HPDE6-E6E7 (cell line): ENCODE measurements around the gene TAC1.
"Not testable (repeated sequence)": the region's sequence is repeated elsewhere in the genome, so short reads cannot be mapped to it uniquely, and the experiment has no call there.

ENCODE experiments used
- DNase-seq: peaks from one replicate; pipeline ENCODE4 v3.0.0; 2011; ENCODE audit warnings: missing footprints; ENCODE audit errors: extremely low spot score

Gene TAC1, protein sequence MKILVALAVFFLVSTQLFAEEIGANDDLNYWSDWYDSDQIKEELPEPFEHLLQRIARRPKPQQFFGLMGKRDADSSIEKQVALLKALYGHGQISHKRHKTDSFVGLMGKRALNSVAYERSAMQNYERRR

DNA sequence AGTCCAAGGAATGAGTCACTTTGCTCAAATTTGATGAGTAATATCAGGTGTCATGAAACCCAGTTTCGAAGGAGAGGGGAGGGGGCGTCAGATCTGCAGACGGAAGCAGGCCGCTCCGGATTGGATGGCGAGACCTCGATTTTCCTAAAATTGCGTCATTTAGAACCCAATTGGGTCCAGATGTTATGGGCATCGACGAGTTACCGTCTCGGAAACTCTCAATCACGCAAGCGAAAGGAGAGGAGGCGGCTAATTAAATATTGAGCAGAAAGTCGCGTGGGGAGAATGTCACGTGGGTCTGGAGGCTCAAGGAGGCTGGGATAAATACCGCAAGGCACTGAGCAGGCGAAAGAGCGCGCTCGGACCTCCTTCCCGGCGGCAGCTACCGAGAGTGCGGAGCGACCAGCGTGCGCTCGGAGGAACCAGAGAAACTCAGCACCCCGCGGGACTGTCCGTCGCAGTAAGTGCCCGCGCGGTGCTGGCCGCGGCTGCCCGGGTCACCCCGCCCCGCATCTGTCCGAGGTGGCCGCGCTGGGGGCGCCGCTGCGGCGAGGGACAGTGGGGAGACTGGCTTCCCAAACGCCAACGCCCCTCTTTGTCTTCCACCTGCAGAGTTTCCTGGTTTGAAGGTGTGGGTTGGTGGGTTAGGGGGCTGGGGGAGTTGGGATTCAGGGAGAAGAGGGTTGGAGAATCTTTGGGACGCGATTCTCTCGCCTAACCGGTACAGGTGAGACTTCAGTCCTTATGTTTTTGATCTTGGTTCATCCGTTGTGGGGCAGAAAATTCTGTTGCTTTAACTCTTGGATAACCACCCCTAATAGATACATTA lies at the start of gene TAC1:
TSS of gene TAC1 (plus strand) at position 351 of the 829 bp plus-strand sequence. CDS start 527 bp downstream, outside the sequence.
- DNase-seq, result no peak

DNA sequence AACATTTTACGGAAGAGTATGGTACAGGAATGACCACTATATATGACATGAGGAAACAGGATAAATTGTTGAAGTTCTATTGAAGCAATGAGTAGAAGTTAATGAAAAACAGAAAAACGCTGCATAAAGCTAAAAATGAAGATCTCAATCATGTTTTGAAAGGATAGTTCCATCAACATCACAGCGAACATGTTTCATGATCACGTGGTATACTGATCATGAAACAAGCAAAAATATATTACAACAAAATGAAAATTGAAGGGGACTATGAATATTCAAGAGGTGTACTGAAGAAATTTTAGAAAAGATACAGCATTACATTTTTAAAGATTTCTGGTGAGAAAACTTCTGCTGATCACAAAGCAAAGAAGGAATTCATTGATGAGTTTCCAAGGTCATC lies 45.9 kb upstream of the TAC1 start:
- no peak for DNase-seq

DNA sequence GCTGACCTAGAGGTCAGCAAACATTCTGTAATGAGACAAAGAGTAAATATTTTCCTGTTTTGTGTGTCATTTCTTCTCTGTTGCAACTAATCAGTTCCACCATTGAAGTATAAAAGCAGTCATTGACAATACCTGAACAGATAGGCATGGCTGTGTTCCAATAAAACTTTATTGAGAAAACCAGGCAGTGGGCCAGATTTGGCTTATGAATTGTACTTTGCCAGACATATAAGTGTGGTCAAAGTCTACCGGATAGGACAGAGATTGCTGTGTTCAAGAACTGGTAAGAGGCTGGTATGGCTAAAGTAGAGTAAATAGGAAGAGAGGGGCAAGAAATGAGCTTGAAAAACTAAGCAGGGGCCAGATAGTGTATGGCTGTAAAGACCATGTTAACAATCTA lies 38.3 kb upstream of the TAC1 start:
- no peak for DNase-seq

DNA sequence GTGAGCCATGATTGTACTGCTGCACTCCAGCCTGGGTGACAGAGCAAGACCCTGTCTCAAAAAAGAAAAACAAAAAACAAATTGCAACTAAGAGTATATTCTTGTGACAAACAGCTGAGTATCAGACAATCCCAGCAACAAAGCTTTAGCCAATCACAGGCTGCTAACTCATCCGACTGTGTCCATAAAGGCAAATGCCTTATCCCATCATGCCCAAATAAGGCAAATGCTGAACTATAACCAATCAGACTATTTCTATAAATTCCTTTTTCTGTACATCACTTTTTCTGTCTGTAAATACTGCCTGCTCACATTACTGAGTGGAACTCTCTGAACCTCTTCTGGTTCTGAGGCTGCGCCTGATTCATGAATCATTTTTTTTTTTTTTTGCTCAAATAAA lies 37.5 kb upstream of the TAC1 start:
- no peak for DNase-seq

DNA sequence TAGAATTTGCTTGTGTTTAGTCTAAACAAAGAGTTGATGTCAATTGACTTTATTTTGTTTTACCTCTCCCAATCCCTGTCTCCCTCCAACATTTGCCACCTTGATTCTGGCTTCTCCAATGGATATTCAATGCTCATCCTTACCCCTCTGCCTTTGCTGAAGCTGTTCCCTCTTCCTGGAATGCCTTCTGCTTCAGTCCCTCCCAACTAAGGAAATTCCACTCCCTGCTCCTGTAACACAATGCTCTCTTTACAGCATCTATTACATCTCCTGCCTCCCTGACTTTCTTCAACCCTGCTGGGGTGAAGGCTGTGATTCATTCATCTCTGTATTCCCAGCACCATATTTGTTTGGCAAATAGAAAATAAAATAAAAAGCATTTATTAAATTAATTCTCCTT lies 34.5 kb upstream of the TAC1 start:
- no peak for DNase-seq

DNA sequence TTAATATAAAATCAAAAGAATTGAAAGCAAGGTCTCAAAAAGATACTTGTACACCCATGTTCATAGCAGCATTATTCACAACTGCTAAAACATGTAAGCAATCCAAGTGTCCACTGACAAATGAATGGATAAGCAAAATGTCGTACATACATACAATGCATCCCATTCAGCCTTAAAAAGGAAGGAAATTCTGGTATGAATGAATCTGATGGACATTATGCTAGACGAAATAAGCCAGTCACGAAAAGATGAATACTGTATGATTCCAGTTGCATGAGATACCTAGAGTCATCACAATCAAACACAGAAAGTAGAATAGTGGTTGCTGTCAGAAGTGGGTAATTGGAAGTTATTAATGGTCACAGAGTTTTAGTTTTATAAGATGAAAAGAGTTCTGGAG lies 9.5 kb upstream of the TAC1 start:
- DNase-seq, result no peak

DNA sequence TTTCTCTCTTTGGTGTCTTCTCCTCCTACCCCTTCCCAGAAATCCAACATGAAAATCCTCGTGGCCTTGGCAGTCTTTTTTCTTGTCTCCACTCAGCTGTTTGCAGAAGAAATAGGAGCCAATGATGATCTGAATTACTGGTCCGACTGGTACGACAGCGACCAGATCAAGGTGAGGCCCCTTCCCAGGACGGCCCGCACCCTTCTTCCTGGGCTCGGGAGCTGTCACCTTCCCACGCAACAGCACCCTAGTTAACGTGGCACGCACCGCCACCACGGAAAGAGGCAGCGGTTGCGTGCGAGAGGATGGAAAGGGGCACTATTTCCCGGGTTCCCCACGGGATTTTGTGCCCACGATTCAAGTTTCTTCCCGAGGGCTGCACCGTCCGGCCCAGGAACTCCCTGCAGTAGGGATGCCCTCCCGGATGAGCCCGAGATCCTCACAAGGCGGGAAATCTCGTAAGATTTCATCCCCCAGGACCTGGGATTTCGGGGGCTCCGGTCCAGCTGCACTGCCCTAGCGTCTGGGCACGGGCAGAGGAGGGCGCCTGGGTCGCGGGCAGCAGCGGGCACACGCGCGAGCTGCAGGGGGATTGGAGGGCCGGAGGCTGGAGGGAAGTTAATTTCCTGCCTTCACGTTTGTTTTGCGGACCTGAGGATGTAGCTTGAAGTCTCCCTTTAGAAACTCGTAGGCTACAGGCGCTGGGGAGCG lies 834 bp downstream of the TAC1 start:
- DNase-seq, result no peak

DNA sequence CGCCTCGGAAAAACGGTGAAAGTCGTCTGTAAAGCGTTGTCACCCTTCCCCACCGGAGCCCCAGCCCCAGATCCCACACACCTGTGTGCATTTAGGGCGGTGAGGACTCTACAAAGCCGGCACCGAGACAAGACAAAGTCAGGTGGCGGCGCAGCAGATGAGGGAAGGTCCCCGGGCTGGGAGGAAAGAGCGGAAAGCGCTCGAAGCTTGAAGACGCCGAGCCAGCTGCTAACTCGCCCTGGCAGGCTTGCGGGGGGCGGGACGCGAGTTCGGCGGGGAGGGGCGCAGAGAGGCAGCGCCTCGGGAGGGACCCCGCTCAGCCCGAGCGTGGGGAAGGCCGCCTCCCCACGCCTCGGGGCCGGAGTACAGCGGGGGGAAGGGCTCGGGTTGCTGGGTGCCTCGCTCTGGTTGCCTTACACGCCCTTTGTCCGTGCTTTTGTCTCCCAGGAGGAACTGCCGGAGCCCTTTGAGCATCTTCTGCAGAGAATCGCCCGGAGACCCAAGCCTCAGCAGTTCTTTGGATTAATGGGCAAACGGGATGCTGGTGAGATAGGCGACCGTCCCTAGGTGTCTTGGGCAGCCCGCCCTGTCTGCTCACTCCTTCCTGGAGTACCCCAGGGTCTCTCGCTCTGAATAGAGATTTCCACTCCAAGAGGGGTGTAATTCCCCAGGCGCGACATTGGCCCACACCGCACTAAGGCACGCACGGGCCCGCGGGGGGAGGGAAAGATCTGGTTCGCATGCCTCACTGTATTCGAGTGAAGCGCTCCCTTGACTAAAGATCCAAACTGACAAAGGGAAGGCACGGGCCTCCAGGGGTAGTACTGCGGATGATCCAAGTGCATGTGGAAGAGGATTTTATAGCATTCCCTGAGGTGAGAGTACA lies 1.6 kb downstream of the TAC1 start:
- no peak for DNase-seq

DNA sequence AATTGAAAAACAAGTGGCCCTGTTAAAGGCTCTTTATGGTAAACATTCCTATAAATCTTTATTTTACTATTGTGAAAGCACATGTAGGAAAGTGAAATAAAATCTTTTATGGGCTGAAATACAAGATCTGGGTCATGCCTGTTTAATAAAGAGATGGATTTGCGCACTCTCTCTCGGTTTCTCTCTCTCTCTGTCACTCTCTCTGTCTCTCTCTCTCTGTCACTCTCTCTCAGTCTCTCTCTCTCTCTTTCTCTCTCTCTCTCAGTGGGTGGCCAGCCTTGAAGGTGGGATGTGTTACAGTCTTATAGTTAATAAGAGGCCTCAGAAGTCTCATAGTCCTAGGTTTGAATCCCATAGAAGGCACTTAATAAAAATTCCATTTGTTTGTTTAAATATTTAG lies 2.4 kb downstream of the TAC1 start:
- no peak for DNase-seq

DNA sequence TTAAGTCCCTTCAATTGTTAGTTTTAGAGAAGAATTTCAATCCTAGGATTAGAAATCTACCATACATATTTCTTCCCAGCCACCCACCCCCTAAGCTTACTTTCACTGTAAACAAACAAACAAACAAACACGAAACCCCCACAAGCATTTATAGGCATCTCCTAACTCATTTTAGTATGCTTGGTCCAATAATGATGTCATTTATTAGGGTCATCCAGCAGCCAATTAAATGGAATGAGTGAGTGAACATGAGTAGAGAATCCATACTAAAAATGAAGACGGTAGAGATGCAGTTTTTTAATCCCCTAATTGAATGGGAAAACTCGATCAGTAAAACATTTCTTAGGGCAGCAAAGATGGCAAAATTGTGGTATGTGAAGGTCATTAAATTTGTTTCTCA lies 3.2 kb downstream of the TAC1 start:
- DNase-seq, result no peak

DNA sequence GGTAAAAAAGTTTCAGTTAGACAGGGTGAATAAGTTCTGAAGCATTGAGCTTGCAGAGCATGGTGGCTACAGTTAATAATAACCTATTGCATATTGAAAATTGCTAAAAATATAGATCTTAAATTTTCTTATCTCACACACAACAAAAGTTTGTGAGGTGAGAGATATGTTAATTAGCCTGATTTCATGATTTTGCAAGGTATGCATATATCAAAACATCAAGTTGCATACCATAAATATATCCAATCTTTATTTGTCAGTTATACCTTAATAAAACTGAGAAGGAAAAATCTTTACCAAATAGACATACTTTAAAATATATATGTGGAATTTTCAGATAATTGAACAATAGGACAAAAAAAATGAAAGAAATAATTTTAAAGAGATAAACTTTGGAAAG lies 16.6 kb downstream of the TAC1 start:
- DNase-seq, result no peak

DNA sequence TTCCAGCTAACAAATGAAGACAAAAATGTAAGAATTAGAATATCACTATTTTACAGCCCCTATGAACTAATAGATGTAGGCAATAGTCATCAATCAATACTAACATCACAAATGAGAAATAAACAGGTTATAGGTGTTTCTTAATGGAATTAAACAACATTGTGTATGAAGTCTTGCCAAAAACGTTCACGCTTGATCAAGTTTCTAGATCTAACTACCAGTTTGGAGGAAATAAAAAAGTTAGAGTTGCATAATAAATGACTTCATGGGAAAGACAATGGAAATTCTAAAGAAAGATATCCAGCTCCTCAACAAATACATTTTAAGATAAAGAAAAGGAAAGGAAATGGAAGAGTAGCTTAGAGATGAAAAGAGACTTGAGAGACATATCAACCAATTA lies 19.7 kb downstream of the TAC1 start:
- DNase-seq, result no peak

DNA sequence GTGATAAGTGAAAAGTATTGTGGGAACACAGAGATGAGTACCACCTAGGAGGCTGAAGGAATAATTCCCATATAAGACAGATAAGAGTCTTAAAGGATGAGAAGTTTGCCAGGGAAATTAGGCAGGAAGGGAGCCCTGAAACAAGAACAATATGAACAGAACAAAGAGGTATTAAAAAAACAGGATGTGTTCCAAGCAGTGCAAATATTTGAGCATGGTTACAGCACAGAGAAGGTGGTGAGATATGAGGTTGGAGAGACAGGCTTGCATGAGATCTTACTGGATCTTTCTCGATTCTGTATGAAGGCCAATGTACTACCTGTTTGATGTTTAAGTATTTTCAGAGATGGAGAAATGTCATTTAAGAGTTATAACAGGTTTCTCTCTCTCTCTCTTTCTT lies 20.3 kb downstream of the TAC1 start:
- no peak for DNase-seq

DNA sequence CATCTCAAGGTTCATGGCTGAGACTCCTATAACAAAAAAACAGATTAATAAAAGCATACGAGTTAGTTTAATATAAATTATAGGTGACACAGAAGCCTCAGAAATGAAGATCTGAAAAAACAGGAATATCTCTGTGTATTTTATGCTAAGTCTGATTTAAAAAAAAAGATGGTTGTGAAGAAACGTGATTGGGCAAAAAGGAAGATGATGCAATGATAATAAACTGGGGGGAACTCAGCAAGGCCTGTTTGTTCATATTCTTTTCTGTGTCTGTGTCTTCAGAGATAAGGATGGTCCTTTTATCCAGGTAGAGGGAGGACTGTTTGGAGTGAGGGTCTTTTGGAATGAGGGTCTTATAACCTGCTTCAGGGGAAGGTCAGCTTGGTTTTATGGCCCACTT lies 25.9 kb downstream of the TAC1 start:
- no peak for DNase-seq

DNA sequence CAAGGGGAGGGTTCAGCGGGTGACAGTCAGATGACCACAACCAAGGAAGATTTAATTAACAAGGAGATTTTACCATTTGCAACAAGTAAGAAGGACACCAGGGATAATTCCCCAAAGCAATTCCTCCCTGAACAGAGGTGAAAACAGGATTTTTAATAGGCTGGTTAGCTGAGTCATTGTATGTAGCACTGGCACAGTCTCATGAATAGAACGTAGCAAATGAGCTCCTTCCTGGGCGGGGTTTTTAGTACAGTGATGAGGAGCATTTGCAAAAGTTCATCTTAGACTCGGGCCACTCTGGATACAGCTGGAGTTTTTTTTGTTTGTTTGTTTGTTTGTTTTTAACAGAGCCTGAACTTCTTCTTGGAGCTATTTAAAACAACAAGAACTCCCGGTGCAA lies 39.0 kb downstream of the TAC1 start:
- no peak for DNase-seq

DNA sequence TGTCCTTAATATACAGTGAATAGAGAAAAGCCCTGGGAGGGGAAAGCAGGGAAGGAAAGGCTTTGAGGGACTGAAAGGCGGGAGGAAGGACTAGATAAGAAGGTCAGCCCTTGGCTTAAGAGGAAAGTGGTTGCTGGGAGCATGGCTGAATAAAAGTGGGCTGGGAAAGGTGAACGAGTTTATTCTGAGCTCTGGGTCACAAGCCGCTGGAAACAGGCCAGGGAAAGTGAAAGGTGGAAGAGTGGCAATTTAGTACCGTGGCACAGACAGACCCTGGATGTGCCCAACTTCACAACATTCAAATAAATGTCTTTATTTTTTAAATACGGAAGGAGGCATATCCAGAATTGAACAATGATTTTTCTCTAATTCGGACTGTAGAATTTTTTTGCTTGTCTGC lies 39.7 kb downstream of the TAC1 start:
- no peak for DNase-seq

DNA sequence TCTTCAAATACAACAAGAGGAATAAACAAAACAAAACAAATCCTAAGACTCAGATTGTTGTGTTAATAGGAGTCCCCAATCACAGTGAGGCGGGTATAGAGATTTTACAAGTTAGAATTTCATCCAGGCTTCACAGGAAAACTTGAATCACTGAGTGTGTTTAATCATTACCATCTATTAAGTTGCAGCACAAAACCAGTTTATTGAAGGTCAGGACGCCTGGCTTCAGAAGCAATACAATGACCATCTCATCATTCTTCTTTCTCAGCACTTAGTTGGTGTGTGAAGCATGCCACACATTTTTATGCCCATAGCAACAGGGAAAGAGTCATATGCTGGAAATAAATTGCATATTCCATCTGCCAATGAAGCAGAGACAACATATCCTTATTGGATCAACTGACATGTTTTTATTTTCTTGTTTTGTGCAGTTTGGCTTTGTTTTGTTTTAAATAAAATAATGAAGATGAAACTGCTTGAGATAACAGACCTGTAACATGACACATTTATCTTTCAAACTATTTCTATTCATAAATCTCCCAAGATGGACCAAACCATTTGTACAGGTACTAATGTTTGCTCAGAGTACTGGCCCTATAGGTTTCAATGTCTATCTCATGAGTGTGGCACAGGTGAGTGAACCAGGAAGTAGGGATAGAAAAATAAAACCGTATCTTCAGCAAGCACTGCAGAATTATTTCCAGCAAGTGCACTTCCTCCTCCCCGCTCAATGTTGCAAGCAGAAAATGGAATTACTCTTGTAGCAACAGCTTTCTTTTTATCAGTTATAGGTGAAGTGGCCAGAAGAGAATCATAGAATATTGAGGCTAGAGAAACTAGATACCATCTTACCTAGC lies 40.4 kb downstream of the TAC1 start:
- no peak for DNase-seq

DNA sequence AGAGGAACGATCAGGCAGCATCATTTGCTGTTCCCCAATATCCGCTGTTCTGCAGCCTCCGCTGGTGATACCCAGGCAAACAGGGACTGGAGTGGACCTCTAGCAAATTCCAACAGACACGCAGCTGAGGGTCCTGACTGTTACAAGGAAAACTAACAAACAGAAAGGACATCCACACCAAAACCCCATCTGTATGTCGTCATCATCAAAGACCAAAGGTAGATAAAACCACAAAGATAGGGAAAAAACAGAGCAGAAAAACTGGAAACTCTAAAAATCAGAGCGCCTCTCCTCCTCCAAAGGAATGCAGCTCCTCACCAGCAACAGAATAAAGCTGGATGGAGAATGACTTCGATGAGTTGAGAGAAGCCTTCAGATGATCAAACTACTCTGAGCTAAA lies 54.5 kb downstream of the TAC1 start:
- not testable (repeated sequence) for DNase-seq
